ENCODE results near the gene HDAC4.

Gene HDAC4

DNA sequence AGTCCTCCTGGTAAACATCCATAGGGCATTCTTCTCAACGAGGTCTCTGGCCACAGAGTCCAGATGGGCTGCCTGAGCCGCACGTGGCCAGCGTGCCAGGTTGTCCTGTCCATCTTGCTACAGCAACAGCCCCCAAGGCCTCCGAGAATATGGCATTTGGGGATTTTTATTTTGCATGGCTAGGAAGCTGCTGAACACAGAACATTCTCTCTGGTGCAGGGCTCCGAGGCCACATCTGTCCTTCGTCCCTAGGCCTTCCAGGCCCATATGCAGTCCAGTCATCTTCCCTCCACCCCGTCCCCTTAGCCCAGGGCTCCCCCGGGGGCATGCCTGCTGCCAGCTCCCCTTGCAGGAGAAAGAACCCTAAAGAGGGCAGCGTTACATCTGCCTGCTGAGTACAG lies 2.3 kb downstream of the HDAC4 start:
- DNase-seq (ENCODE audit: extremely low read depth in 1 of 2, low read depth in 1 of 2): no peak

DNA sequence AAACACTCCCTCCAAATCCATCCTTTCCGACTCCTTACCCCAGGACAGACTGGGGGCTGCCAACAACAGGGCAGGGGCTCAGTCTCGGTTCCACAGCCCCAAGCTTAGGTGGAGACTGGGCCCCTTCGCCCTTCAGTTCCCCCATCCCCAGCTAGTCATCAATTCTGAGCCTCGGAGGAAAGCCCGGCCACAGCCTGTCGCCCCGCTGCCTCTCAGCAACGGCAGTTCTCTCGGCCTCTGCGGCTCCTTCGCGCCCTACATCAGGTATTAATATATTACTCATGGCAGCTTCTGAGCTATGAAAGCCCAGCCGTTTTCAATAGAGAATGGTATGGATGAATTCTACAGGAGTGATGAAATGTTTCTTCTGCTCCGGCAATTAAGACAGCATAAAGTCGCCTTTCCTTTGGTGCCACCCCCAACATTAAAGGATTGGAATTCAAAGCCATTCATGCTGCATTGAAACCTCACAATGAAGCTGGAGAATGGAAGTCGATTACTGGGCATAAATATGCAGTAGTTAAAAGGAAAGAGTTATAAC lies 2.8 kb downstream of the HDAC4 start:
- no peak for DNase-seq (ENCODE audit: extremely low read depth in 1 of 2, low read depth in 1 of 2)

DNA sequence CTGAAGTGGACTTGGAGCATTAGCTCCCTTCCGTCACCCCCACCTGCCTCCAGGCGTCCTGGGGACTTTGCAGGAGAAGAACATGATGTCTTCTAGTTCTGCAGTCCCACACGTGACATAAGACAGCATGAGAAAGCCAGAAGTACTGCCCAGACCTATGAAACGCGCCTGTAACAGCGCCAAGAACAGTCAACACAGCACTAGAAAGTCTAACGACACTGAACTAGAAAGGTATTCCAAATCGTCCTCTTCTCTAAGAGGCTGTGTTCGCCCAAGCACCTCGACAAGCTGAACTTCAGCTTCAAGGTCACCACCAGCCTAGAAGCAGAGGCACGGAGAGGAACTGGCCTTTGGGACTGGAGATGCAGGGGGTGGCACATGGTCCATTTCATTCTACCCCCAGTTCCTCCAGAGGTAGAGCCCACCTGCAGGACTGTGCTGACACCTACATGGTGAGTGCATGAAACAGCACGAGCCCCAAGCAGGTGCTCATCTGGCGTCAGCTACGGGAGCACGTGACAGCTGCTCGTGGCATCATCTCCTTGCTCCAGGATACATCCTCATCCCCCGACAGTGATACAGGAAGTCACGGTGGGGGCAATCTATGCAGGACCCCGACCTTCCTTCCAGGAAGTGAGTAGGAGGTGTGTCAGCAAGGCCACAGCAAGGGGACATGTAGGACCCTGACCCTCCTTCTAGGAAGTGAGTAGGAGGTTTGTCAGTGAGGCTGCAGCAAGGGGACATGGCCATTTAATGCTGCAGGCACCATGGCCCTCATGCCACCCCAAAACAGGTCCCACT lies 3.7 kb downstream of the HDAC4 start:
- no peak for DNase-seq (ENCODE audit: extremely low read depth in 1 of 2, low read depth in 1 of 2)

DNA sequence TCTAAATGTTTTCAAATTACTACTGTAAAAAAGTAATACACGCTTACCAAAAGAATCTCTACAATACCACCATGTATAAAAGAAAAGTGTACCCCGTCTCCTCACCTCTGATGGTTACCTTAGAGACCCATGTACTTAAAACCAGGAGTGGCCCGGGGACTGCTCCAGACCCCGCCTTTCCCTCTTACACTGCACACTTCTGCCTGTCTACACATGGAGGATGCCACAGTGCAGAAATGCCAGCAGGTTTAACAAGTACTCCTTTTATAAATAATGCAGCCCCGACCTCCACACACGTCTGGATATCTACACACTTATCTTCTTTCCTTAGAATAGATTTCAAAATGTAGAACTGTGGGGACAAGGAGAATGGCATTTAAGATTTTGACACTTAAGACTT lies 5.3 kb downstream of the HDAC4 start:
- DNase-seq (ENCODE audit: extremely low read depth in 1 of 2, low read depth in 1 of 2): no peak

DNA sequence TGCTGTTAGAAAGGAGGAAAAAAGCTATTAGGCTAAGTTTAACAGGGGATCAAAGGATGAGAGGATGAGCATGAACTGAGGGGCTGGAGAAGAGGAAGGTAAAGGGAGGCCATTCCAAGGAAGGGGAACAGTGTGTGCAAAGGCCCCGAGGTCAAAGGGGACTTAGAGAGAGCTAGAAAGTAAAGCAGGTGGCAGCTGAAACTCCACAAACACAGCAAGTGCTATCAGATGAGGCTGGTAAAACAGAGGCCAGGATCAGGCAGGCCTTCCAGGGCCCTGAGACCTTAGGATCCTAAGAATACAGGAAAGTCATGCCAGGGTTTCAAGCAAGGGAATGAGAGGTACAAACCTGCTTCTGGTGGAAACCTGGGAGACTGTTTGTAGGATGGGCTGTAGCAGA lies 5.8 kb downstream of the HDAC4 start:
- DNase-seq (ENCODE audit: extremely low read depth in 1 of 2, low read depth in 1 of 2): no peak

DNA sequence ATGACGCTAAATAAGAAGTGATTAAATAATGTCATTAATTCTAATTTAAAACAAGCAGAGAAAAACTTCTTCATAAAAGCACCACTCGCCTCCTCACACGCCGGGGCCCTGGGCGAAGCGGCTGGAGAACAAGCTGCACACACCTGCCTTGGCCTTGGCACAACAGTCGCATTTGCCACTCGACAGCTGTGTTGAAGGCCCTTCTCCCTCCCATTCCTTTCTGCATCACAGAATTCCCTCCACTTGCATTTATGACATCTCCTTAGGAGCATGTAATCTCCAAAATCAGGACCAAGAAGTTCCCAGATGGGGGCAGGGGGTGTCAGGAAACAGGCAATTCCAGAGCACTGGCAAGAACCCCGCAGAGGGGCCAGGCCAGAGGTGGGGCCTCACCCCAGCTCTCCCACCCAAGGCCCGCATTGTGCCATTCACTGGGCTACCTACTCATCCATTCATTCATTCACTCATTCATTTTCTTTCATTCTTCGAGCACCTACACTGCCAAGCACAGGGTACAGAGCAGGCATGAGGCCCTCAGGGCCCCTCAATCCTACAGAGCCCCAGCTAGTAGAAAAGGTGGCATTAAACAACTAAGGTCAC lies 6.4 kb downstream of the HDAC4 start:
- DNase-seq (ENCODE audit: extremely low read depth in 1 of 2, low read depth in 1 of 2): no peak

DNA sequence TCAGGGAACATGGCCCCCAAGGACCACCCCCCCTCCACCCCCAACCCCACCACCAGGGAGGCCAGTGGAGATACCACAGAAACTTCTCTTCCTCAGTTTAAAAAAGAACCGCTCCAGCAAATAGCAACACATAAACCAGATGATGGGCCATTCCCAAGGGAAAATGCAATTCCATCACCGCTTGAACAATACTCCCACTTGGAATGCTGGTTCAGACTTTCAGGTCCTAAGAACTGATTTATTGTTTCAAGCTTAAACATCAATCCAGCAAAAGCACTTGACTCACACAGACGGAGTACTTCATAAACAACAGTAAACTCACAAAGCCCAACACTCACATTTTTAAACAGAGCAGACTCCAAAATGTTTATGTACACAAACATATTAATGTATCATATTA lies 6.9 kb downstream of the HDAC4 start:
- DNase-seq (ENCODE audit: extremely low read depth in 1 of 2, low read depth in 1 of 2): no peak

DNA sequence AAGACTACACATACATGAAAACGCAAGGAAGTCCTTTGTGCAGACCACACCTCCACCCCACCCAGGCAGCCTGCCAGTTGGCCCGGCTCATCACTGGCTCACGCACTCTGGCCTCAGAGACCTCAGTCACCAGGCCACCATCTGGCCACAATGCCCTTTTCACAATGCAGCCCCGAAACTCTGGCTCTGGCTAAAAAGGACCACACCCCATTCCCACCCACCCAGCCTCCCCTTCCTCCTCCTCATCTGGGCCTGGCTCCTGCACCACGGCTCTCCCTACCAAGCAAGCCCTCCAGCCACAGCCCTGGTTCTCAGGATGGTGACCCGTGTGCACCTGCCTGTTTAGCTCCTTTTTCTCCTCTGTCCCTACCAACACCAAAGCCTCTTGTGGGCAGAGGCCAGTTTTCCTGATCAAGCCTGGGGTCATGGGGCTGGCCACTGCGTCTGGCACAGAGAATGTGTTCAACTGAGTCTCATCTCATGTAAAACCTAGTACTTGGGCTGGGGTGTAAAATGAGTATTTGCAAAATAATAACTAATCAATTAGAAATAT lies 7.4 kb downstream of the HDAC4 start:
- no peak for DNase-seq (ENCODE audit: extremely low read depth in 1 of 2, low read depth in 1 of 2)

DNA sequence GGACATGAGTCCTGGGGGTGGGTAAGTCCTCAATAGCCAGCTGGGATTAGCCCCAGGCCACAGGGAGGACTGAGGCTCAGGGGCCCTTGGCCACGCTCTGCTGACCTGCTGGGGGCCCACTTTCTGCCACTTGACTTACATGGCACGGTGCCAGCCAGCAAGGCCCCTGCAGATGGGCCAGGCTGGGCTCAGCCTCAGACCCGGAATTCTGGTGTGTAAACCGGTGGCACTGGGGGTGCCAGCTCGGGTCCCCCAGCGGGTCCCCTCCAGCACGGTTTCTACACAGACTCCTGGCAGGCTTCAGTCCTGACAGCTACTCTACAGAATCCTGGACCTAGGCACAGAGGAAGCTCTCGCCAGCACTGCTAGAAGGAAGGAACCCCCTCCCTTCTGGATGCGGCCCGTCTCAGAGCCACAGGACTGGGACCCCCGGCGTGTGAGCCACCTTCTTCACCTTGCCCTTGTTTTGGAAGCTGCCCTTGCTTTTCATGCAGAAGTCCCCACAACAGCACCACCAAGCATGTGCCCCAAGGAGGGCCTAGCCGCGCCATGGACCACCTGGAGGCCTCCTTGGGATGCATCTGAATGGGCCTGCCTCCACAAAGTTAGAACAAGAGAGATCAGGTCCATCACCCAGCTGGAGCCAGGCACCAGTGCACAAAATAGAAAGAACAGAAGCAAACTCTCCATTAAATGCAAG lies 8.0 kb downstream of the HDAC4 start:
- no peak for DNase-seq (ENCODE audit: extremely low read depth in 1 of 2, low read depth in 1 of 2)

DNA sequence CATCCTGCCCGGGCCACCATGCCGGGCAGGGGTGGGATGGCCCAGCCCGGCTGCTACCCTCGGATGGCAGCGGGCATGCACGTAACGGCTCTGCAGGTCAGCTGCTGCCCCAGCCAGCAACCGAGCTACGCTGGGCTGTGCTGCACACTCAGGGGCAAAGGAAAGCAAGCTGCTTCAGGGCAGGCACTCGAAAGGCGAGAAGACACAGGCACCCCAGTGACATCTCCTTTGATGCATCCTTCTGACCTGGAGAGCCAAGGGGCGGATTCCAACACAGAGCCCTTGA lies 8.8 kb downstream of the HDAC4 start:
- DNase-seq (ENCODE audit: extremely low read depth in 1 of 2, low read depth in 1 of 2): no peak

DNA sequence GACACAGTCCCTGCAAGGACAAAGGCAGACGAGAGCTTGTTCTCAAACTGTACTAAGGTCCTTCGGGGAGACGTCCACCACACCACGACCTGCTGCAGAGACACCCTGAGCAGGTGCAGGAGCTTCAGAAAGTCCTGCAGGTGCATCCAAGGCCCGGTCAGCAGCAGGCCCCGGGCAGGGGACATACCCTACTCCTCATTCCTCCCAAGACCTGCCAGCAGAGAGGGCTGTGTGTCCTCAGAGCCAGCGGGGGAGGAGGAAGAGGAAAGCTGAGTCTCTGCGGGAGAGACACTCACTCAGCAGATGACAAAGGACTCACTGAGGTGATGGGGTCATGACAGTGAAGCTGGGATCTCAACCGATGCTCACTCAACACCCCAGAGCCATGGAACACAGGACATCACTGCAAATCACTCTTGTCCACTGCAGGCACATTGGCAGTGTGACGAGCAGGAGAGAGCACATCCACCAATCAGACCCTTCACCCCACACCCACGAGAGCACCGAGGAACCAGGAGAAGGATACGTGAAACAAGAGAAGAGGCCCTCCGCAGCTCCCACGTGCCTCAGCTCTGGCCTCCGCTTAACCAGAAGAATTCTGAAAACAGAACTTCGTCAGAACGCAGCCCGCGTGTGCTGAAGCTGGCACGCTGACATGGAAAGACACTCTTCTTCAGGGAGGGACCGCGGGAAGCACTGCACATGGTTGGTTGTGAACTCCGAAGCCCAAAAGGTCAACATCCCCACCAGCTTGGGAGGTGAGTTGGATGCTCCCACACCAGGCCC lies 9.3 kb downstream of the HDAC4 start:
- DNase-seq (ENCODE audit: extremely low read depth in 1 of 2, low read depth in 1 of 2): no peak

DNA sequence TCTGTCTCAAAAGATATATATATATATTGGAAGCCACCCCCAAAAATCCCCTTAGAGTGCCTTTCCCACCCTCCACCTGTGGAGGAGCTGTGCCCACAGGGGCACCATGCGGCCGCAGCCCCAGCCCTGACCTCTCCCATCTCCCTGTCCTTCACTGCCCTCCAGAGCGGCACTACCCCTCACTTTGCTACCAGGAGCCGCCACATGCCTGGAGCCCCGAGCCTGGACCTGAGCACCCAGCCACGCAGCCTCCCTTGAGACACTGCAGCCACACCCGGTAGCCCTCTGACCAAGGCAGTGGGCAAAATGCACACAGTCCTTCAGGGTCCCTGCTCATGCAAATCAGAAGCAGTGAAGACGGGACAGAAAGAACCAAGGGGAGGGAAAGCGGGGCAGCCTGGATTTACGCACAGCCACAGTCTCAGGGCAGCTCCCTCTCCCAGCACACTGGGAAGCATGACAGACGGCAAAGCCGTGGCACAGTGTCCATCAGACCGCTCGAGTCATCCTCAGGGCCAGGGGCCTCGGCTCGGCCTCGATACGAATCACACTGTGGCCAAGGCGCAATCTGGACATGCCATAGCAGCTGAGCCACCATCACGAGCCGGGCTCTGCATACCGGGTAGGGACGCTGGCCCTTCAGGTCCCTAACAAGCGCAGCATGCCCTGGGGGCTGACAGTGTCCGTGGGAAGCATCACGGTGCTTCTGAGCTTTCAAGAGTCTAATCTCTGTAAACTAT lies 10.1 kb downstream of the HDAC4 start:
- DNase-seq (ENCODE audit: extremely low read depth in 1 of 2, low read depth in 1 of 2): no peak

DNA sequence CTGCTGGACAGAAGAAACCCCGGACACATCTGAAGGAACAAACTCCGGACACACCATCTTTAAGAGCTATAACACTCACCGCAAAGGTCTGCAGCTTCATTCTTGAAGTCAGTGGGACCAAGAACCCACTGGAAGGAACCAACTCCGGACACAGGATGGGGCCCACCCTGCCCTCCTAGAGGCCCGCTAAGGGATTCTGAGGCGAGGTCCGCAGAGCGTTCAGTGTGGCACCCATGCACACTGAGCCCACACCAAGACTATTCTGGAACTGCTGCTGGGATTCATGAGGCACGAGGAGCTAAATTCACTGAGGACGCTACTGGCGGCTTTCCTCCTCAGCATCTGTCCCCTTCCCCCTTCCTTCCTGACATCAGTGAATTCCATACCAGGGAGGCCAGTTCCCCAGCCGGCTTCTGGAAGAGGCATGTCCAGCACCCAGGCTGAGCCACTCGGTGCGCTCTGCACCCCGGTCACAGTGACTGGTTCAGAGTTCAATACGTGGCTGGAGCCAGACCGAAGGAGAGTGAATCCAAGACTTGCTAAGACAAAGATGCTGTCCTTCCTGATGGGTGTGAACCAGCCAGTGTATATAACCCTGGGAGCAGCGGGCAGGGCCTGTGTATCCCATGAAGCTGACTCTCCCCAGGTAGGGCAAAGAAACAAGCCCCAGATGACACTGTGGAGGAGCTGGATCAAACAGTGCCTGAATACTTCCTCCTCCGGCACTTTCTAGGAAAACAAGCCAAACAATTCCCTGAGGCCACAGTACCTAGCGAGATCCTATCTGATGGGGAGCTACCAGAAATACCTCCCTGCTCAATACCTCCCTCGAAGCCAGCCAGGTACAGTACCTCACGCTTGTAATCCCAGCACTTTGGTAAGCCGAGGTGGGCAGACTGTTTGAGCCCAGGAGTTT lies 11.1 kb downstream of the HDAC4 start:
- DNase-seq (ENCODE audit: extremely low read depth in 1 of 2, low read depth in 1 of 2): no peak

DNA sequence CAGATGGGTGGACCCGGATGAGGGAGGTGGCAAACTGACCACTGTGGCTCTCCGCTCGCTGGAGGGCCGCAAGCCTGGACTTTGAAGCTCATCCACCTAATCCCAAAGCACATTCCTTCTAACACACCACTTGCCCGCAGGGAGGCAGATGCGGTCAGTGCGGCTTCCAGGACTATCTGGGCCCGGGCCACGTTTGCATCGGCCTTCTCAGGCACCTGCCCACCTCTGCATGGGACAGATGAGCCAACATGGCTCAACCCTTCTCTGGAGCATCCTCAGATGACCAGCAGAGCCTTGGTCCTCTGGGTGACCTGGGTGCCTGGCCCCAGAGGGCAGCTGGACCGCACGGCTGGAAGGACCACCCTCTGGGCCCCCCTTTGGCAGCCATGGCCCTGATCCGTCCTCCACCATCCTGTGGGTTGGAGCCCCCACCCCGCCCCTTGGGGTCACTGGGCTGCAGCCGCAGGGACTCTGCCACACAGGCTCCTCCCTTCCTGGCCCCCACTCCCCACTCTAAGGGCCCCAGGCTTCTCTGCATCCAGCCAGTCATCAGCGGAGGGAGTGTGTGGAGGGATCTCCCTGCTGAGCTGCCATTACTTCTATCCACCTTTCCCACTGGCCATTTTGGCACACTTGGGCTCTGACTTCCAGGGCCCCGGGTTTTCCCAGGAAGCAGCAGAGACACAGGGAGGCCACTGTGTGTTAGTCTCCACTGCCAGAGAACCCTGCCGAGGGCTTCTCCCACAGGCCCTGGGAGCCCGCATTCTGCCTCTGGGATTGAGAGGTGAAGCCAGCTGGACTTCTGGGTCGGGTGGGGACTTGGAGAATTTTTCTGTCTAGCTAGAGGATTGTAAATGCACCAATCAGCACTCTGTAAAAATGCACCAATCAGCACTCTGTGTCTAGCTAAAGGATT lies 12.3 kb downstream of the HDAC4 start:
- DNase-seq (ENCODE audit: extremely low read depth in 1 of 2, low read depth in 1 of 2): no peak

DNA sequence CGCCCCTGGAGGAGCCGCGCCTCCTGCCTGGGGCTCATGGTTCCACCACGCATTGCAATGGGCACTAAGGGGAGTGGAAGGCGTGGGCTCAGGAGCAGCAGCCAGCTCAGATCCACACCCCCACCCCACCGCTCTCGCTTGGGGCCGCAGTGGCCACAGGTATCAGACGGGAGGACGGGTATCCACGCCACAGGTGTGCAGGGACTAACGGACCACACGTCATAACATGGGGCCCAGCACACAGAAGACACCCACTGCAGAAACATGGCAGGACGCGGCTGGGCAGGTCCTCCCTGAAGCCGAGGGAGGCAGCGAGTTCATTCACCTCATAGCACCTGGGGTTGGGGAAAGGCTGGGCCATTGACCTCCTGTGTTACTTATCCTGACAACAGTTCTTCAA lies 13.0 kb downstream of the HDAC4 start:
- no peak for DNase-seq (ENCODE audit: extremely low read depth in 1 of 2, low read depth in 1 of 2)

DNA sequence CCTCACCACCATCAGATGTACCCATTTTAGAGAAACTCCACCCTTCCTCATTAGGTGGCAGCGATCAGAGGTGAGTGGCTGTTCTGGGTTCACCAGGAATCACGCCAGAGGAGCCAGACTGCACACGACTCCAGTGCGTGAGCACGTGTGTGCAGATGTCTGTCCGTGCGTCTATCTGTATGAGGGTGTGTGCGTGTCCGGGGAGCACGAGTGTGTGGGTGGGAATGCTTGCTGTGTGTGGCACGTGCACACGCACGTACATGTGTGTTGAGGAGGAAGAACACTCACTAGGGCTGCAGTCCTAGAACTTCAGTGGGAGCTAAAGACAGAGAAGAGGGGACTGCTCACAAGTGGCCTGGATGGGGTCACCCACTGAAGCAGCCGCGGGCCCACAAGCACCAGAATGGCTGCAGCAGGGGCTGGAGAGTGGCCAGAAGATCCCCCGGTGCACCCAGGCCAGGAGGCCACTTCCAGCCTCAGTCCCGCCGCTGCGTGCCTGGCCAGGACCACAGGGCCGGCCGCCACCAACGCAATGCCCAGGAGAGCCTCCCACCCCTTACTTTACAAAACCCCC lies 13.9 kb downstream of the HDAC4 start:
- no peak for DNase-seq (ENCODE audit: extremely low read depth in 1 of 2, low read depth in 1 of 2)

DNA sequence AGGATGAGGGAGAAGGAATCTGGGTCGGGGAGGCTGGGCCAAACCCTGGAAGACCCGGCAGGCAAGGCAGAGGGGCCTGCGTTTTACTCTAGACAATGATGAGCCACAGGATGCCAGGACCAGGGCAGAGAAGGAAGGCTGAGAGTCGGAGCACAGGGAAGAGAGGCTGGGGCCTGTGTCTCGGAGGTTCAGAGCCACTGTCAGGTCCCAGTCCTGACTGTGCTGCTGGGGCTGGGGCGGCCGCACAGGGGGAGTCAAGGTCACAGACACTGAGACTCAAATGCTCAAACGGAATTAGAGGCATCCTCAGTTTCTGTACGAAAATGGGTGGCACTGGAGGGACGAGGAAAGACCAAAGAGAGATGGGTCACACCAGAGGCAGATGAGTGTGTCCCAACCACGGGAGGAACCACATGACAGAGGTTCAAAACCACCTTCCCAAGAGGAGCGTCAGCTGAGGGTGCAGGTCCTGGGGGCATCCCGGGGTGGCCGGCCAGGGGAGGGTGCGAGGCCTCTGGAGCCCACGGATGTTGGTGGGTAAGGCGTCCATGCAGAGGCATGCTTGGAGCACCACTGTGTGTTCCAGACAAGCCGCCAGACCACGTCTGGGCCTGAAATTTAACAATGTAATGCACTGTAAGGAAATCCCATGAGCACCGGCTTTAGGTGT lies 14.7 kb downstream of the HDAC4 start:
- no peak for DNase-seq (ENCODE audit: extremely low read depth in 1 of 2, low read depth in 1 of 2)

All from activated CD8-positive, alpha-beta memory T cell treated with anti-CD3 and anti-CD28 coated beads for 1 hour (primary cell).